GM19395 (cell line): ENCODE measurements around the gene TMEM9.

Experiments
- ATAC-seq: cut with Tn5 transposase; IDR thresholded peaks from one replicate; pipeline ENCODE4 v1.9.1; 2021; ENCODE audit warnings: mild to moderate bottlenecking, moderate library complexity; ENCODE audit not compliant: unreplicated experiment

Gene TMEM9

DNA sequence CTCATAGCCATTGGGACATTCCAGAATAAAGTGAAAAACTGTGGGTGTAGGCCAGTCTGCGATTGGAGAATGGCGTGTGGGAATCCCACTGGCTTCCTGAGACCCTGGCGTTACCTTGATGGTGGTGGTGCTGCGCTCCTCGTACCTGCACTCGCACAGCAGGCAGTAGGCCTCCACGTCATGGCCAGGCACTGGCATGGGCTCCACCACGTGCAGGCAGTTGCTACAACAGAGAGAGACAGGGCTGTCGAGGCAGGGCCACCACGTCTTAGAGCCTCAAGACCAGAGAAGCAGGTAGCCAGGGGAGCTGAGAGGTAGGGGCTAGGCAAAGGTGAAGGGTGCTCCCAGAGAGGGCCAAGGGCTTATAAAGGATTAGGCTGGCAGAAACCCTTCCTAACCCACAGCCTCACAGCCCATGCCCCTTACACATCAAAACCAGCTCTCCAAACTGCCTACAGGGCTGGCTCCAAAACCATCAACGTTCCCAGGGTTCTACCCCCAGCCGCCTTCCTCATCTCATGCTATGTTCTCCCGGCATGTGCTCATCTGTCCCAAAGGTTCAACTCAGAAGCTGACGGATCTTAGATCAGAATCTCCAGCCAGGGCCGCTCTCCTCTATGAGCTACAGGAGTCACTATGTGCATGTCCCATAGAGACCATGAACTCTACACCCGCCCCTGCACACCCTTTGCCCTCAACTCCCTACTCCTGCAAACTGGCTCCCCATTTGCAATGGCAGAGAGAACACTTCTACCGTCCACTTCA is 7.5 kb downstream of the TMEM9 start:
- ATAC-seq: no peak

DNA sequence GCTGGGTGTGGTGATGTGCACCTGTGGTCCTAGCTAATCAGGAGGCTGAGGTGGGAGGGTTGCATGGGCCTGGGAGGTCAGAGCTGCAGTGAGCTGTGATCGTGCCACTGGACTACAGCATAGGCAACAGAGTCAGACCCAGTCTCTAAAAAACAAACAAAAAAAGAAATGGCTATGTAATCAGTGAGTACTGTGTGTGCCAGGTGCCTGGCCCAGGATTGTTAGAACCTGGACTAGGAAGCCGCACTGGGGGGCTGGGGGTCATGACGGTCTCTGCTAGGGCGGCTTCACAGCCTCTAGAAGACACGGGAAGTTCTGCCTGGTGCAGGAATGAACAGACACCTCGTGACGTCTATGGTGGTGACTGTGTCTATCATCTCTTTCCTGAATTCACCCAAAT is 8.5 kb downstream of the TMEM9 start:
- no peak for ATAC-seq

DNA sequence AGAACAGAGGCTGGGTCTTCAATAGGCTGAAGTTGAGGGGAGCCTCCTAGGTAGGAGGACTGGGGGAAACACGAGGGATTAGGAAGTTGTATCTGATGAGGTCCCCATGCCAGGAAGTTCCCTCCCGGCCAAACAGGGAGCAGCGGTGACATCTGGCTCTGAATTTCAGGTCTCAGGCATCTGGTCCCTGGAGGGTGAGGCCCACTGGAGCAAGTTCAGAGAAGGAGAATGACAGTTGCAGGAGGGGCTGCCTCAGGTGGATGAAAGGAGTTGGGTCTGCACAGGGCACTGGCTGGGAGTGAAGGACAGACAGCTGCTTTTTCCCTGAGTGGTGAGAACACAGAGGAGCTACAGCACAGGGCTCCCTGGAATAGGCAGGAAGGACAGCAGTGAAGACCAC is 9.1 kb downstream of the TMEM9 start:
- ATAC-seq: no peak

DNA sequence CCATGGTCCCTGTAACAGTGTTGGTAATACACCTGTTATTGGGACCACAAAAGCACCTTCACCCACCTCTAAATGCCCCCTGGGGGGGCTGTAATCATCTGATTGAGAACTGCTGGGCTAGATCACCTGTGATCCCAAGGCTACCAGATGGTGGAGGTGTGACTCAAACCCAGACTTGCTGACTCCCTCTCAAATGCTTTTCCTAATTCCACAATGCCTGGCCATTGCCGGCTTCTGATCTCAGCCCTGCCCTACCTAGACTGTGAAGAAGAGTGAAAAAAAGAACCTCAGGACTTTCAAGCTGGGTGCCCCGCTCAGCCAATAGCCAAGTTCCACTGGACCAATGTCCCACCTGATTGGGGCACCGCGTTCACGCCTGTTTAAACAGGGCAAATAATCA is 9.6 kb downstream of the TMEM9 start:
- ATAC-seq: no peak

DNA sequence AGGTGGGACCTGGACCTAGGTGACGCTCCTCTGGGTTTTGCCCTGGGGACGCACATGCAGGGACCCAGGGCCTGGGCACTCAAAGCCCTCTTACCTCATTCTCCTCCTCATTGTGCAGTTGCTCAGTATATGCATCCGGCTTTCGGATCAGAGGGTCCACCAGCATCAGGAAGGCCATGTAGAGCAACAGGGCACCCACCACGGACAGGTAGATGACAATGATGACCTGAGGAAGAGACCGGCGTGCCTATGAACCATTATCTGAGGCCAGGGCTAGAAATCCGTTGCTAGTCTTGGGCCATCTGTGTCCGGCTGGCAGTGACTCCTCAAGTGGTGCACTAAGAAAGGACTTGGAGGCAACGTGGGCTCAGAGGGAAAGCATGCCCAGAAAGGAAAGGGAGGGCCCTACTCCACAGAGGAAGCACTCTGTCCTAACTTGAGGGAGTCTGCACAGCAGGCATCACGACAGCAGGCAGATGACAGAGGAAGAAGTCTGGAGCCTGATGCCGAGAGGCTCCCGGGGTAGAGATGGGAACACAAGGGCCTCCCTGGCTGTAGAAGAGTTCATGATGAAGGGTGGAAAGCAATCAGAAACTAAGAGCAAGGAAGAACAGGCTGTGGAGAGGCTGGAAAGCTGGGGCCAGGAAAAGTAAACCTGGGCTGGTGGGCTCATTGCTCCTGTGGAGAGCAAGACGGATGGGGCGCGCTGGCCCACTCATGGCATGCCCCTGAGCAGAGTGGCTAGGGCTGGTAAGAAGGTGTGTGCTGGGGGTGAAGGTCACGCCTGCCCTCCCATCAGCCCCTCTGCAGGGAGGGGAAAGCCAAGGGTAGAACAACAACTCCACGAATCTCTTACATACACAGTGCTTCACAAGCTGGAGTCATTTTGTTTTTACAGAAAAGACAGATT is 10.3 kb downstream of the TMEM9 start:
- no peak for ATAC-seq

DNA sequence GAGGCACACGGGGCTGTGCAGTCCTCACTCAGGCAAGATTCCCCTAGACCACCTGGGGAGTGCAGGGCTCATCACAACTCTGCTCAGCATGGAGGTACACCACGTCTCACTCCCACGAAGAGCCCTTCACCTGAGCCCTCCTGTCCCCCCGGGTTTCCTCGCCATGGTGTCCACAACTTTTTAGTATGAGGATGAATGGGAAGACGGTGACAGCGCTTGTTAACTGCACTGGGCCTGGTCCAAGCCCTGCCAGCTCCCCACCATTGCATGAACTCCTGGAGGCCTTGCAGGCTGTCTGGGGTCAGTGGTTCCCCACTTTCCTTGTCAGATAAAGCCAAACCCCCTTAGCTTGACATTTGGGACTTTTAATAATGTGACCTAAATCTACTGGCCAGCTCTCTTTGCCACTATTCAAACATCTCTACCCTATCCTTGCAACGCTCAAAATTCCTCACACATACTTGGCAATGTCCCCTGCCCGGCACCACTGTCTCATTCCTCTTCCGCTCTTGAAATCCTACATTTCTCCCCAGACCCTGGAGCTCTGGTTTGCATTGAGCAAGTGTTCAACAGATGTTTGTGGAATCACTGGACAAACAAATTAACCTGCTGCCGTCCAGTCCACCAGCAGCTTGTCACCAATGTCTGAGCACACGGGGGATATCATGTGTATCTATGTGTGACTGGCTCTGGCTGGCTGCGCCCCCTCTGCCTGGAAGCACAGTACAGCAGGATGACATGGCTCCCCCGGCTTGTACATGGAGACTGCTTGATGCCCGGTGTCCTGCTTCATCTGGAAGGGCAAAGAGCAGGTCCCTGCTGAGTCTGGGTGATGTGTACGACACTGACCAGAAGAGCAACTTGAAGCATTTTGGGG is 11.2 kb downstream of the TMEM9 start:
- ATAC-seq: no peak

DNA sequence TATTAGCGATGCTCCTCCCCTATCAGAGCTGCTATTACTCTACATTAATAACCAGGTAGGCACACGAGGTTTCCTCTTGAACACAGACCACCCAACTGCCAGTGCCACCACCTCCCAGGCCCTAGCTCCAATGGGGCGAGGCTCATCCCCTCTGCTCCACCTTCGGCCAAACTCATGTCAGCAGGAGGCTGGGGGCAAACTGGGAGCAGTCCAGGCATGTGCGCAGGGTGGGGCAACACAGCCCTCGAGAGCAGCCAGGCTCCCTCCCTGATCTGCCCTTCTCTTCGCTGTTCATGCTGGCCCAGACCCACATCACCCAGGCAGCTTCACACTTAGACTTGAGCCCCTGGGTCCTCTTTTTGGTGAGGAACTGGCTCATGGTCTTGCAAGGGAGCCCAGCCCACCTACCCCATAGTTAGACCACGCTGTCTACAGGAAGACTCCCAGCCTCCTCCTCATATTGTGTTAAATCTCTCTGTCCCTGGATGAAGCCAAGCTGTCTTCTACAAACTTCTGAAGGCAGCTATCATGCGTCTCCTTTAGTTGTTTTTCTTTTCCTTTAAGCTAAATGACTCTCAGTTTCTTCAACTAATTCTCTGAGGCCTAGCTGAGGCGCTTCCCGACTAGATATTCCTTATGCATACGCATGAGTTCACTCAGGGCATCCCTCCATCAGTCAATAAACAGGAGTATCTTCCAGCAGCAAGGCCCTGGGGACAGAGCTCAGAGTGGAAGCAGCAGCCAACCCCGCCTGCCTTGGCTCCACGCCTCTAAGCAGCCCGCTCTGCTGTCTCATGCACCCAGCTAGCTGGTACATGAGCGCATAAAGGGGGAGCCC is 12.0 kb downstream of the TMEM9 start:
- no peak for ATAC-seq

DNA sequence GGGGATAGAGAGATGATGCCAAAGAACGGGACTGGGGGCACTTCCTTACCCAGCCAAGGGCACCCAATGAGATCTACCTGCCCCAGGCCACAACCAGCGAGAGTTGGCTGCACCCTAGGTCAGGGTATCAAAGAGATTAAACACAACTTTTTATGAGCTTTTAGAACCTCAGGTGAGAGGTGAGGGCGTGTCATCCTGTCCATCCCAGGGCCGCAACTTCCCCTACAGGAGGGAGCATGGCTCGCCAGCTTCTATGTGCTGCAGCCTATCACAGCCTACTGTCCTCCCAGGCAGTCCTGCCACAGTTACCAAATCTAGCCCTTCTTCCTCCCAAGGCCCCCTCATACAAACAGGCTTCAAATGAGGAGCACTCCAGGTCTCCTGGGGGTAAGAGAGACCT is 12.9 kb downstream of the TMEM9 start:
- no peak for ATAC-seq

DNA sequence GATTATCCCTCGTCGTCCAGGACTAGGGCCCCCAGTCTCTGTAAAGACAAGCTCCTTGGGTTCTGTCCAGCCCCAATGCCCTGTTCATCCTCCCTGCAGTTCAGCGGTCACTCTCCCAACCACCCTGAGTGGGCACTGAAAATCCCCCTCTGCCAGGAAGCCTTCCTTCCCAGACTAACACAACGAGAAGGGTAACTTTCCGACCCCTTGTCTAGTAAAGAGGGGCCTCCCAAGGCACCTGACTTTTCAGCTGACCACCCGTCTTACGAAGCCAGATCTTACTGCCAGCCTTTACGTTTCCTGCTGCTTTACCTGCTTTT is 13.4 kb downstream of the TMEM9 start:
- no peak for ATAC-seq

DNA sequence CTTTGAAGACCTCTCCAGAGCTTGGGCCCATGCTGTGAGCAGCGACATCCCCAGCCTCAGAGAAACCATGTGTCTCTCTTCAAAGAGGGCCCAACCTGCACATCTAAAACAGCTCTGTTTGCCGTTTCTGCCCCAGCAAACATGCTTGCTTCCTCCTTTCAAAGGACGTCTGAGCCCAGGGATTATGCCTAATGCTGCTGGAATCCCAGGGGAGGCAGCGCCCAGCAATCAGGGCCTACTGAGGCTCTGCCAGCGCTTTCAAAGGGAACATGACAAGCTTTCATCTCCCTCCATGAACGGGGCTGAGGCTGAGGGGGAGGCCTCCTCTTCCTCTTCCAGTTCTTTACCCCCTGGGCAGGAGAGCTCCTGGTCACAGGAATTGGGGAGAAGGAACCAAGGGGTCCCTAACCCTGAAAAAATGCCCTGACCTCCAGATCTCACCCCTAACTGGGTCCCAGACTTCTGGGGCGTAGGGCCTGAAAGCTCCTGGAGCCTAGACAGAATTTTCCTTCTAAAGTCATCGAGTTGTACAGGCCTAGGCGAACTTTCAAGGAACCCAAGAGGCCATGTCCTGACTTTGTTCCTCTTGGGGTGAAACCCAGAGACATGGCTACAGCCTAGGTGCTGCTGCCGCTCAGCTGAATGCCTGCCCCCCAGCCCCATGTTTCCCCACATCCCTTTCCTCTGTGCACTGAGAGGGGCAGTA is 13.9 kb downstream of the TMEM9 start:
- no peak for ATAC-seq

DNA sequence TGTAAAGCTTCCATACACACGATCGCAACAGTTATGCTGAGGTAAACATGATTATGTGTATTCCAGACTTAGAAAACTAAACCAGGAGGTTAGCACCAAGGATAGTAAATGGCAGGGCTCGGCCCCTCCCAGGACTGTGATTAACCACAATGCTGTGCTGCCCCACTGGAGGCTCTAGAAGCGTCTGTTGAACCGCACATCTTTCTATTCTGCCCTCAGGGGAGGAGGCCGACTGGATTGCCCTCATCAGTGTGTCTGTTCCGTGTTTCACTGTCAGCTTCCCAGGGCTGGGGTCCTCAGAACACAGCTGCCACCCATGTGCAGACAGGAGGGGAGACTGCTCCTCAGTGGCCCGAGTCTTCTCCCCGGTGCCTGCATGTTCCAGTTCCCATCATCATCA is 14.5 kb downstream of the TMEM9 start:
- ATAC-seq: no peak

DNA sequence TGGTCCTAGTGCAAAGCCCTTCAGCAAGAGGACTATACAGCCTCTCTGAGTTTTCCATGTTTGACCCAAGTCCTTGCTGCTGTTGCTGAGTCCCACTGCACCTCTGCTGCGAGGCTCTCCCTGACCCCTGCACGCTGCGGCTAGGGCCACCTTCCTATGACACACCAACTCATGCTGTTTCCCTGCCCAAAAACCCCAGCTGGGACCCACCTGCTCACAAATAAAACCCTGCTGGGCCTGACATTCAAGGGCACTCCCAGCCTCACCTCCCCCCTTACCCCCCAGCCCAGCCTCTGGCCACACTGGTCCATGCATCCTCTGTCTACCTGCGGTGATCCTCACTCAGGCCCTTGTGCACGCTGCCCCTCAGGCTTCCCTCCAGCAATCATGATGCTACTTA is 15.0 kb downstream of the TMEM9 start:
- no peak for ATAC-seq

DNA sequence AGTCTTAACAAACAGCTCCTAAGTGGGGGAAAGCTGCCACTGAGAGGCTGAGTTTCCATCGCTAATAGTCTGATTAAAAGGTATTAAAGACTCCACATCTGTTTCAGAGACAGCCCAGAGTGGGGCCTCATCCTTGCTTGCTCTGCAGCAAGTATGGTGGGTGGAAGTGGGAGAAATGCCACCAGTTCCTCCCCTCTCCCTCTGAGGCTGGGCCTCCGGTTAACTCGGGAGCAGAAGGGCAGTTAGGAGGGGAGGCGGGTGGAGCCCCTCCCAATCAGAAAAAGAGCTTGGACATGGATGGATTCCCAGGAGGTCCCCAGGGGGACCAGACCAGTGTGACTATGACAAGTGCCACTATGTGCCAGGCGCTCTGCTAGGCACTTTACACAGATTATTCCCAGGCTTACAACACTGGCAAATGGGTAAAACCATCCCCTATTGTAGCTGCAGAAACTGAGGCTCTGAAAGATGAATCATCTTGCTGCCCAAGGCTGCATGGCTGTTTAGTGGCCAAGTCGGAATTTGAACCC is 15.9 kb downstream of the TMEM9 start:
- ATAC-seq: no peak

DNA sequence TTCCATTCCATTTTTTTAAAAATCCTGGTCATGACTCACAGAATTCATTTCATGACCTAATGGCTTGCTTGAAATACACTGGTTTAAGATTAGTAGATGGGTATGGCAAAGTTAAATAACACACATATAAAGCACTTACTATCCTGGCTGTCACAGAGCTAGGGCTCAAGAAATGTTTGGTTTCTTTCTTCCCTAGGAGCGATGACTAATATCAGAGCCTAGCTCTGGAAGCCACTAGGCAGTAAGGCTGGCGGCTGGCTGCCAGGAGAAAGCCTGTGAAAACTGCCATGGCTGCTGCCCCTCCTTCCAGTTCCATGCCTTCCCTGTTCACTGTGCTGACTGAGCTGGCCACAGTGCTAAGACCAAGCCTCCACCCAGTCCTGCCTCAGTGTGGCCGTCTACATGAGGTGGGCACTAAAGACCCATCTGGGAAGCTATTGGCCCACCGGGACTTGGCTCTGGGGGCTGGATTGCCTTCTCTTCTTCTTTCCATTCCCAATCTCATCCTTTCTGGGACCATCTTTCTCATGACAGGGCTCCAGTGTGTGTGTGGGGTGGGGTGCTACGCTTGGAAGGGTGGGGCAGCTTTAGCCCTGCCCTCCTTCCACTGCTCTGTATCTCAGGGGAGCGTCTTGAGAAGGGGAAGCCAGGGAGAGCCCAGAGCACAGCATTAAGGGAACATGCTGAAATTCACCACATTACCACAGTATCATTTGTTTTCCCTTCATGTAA is 16.5 kb downstream of the TMEM9 start:
- no peak for ATAC-seq

DNA sequence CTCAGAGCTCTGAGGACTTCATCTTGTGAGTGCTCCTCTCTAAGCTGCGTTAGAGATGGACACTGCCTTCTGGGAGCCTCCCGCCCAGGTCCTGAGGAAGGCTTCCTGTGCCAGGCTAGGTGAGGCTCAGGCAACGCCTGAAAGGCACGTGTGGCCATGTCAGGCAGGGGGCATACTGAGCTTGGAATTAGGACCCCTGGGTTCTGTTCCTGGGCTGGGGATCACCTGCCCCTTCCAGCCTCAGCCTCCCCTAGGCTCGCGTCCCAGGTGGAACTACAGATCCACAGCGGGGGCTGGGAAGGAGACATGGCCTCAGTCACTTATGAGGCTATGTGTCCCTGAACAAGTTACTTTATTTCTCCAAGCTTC is 17.3 kb downstream of the TMEM9 start:
- ATAC-seq: no peak

DNA sequence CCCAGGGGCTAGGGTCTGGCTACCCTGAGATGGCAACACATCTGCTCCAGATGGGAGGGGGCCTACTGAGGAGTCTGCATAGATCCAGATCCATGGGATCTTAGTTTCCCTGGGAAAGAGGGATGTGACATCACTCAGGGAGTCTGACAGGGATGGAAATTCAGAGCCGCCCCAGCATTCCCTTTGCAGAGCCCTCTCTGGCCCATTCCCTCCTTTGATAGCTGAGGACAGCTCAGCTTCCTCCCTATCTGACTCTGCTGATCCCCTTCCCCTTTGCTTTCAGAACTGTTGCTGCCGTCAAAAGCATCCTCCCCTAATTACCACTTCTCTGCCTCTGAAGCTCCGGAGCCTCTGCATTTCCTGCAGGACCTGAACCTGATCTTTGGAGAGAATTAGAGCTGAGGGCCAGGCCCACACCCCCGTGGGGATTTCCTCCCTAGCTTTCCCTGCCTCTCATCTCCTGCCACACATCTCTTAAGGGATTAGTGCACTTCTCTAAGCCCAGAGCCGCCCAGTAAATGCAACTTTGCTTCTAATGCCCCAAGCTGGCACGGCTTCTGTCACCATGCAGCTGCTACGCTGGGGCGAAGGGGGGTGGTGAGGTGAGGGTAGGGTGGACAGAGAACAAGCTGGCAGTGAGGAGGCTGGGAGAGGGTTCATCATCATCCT is 17.8 kb downstream of the TMEM9 start:
- no peak for ATAC-seq

DNA sequence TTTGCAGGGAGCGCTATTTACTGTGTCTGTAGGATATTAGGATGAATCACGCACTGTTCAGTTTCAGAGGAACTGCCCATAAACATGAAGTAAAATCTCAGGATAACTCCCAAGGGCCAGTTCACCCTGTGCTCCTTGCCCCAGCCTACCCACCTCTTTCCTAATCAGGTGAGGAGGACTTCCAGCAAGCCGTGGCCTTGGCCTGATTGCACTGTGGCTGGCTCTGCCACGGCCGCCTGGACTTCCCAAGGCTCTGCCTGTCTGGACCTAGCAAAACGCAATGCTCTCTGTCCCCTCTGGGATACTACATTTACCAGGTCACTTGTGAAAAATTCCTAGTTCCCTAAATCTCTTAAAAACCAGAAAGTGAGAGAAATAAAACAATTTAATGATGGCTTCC is 19.9 kb downstream of the TMEM9 start:
- ATAC-seq: no peak

DNA sequence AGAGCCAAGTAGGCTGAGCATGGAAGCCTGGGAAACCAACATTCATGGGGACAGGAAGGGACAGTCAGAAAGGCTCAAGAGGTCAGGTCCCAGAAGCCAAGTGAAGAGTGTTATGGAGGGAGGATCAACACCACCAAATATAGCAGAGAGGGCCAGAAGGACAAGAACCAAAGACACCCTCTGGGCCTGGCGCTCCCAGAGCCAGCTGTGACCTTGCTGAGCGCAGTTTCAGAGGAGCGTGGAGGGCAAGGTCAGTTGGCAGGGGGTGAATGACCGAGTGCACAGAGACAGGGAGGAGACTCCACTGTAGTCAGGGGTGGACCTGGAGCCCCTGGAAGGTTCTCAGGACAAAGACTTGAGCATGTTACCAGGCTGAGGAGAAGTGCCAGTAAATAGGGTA is 22.9 kb downstream of the TMEM9 start:
- ATAC-seq: no peak

DNA sequence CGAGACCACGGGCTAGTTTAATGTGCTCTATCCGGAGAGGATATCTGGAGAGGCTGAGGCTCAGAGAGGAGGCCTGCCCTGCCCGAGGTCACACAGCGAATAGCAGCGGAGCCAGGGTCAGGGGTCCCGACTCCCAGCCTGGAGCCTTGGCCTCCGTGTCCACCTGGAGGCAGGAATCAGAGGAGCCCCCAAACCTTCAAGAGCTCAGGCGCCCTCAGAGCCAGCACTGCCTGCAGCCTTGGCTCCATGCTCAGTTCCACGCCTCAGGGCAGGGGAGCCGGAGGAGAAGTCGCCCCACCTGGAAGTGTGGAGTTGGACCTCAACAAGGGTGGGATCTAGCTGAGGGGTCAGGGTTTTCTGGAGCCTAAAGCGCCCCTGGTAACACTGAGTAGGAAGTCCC is 25.3 kb downstream of the TMEM9 start:
- ATAC-seq: no peak
